Suprapubic skin (tissue), 4 donors: Measurements from ENCODE around the gene ST3GAL3.

Experiments
- EP300 ChIP-seq: sonication (generic); formaldehyde crosslinking; IDR thresholded peaks from one replicate; pipeline ENCODE4 v1.6.1; 2017; ENCODE audit warnings: antibody characterized with exemption
- POLR2A ChIP-seq, 2 donors: fragments of 450-650 bp; IDR thresholded peaks; one replicate each; pipeline ENCODE4 v1.6.1; 2017; ENCODE audit warnings: antibody characterized with exemption in 2 of 2, mild to moderate bottlenecking in 2 of 2, moderate library complexity in 2 of 2
- POLR2AphosphoS5 ChIP-seq, 3 donors: sonication (generic); formaldehyde crosslinking; IDR thresholded peaks; one replicate each; pipeline ENCODE4 v1.6.1; 2017; ENCODE audit warnings: antibody characterized with exemption in 3 of 3
- TF ChIP-seq, protein P1 (sequence below), 2 donors: fragments of 200-600 bp in 1 of 2; fragments of 450-650 bp in 1 of 2; sonication (generic) in 1 of 2; IDR thresholded peaks; one replicate each; pipeline ENCODE4 v1.5.1; 2016 to 2019; ENCODE audit warnings: antibody characterized with exemption in 2 of 2, mild to moderate bottlenecking in 1 of 2, moderate library complexity in 1 of 2

DNA sequence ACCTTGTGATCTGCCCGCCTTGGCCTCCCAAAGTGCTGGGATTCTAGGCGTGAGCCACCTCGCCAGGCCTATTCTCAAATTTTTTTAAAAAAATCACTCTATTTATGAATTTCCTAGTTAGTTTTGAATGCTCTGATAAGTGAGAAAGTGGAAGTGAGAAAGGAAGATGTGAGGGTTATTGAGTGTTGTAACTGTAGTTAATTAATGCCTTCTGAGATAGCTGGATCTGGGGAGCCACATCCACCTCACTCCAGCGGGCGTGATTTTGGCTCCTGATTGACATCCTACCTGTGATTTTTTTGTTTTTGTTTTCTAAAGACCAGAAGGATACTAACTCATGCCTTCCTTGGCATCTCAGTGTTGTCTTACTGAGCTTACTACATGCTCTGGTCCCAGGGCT is 65.6 kb downstream of the ST3GAL3 start:
- TF ChIP-seq, protein P1, sequence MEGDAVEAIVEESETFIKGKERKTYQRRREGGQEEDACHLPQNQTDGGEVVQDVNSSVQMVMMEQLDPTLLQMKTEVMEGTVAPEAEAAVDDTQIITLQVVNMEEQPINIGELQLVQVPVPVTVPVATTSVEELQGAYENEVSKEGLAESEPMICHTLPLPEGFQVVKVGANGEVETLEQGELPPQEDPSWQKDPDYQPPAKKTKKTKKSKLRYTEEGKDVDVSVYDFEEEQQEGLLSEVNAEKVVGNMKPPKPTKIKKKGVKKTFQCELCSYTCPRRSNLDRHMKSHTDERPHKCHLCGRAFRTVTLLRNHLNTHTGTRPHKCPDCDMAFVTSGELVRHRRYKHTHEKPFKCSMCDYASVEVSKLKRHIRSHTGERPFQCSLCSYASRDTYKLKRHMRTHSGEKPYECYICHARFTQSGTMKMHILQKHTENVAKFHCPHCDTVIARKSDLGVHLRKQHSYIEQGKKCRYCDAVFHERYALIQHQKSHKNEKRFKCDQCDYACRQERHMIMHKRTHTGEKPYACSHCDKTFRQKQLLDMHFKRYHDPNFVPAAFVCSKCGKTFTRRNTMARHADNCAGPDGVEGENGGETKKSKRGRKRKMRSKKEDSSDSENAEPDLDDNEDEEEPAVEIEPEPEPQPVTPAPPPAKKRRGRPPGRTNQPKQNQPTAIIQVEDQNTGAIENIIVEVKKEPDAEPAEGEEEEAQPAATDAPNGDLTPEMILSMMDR (IDR thresholded peaks at IDR 0.05): no peak
- no peak for TF ChIP-seq POLR2AphosphoS5 (IDR thresholded peaks at IDR 0.05)
- TF ChIP-seq EP300: no peak
- no peak for TF ChIP-seq POLR2A (IDR thresholded peaks at IDR 0.05)
